Peyer's patch (tissue), 4 donors: Measurements from ENCODE around the gene HOXC6. TPM values are rescaled to one million over a fixed set of nuclear protein-coding genes. Genes with fewer than 3 reads are reported as not detected.

Experiments
- DNase-seq, 3 donors: peaks; one replicate each; pipeline ENCODE4 v3.0.0-alpha.2; 2017 to 2019
- H3K27ac ChIP-seq, 4 donors: fragments of 200-600 bp; sonication (generic); one replicate each; pipeline ENCODE4 v1.5.1; 2016 to 2019
- H3K27me3 ChIP-seq, 2 donors: fragments of 200-600 bp; sonication (generic); one replicate each; pipeline ENCODE4 v1.5.1; 2019
- H3K36me3 ChIP-seq, 3 donors: fragments of 200-600 bp; sonication (generic); one replicate each; pipeline ENCODE4 v1.5.1; 2016 to 2019
- H3K4me1 ChIP-seq, 4 donors: fragments of 200-600 bp; sonication (generic); one replicate each; pipeline ENCODE4 v1.5.1; 2016 to 2019
- H3K4me3 ChIP-seq, 4 donors: fragments of 200-600 bp; sonication (generic); 1 replicate in 3 of 4; 2 replicates in 1 of 4; pipeline ENCODE4 v1.5.1; 2016 to 2019; ENCODE audit warnings: mild to moderate bottlenecking in 1 of 4
- H3K9me3 ChIP-seq, 4 donors: fragments of 200-600 bp; sonication (generic); one replicate each; pipeline ENCODE4 v1.5.1; 2016 to 2019; ENCODE audit warnings: mild to moderate bottlenecking in 1 of 4
- CTCF ChIP-seq, 6 experiments: fragments of 450-650 bp in 4 of 6; fragments of 200-600 bp in 2 of 6; sonication (generic) in 1 of 6; IDR thresholded peaks; one replicate each; pipeline ENCODE4 v1.5.1; 2017 to 2019; ENCODE audit warnings: antibody characterized with exemption in 6 of 6, mild to moderate bottlenecking in 3 of 6, moderate library complexity in 1 of 6
- POLR2A ChIP-seq, 2 donors: fragments of 450-650 bp; IDR thresholded peaks; one replicate each; pipeline ENCODE4 v1.5.1; 2017; ENCODE audit warnings: antibody characterized with exemption in 2 of 2, mild to moderate bottlenecking in 2 of 2, moderate library complexity in 2 of 2
- total RNA-seq, 4 donors: library from RNA; depleted of rRNA; stranded (reverse); fragments of >200 nt; gene quantifications; one replicate each; pipeline ENCODE4 v1.1.0, GENCODE V29; 2016

HOXC6 gene
- total RNA-seq, 4 donors from 2014 or later: 0.70 to 1.7 (median 1.3) TPM

GRCh38 chr12:53993162-53994008 is 34.9 kb upstream of the HOXC6 start:
- peaks cover 0 to 64% of the 10 kb centered on the region in 2 donors for H3K27me3 ChIP-seq
- DNase-seq: no peak

GRCh38 chr12:53994009-53994263 is 34.3 kb upstream of the HOXC6 start:
- H3K27me3 ChIP-seq: peaks cover 0 to 62% of the 10 kb centered on the region in 2 donors
- H3K4me3 ChIP-seq: peak overlapping the region in 3 of 4 donors; percentile 41 to 56 (median 48)
- no peak for TF ChIP-seq CTCF (IDR thresholded peaks at IDR 0.05)
- no peak for TF ChIP-seq POLR2A (IDR thresholded peaks at IDR 0.05)
- H3K36me3 ChIP-seq: no peaks in the 10 kb centered on the region
- peak overlapping the region in 3 of 4 donors; percentile 21 to 83 (median 64) for H3K27ac ChIP-seq
- DNase-seq: no peak
- H3K9me3 ChIP-seq: peaks cover 0 to 5% (median 0%) of the 10 kb centered on the region in 4 donors
- H3K4me1 ChIP-seq: peaks cover 4 to 47% (median 20%) of the 10 kb centered on the region in 4 donors

More at GRCh38 chr12:53993162-53994008, 34.9 kb upstream of the HOXC6 start:
- peaks cover 0 to 5% (median 0%) of the 10 kb centered on the region in 4 donors for H3K9me3 ChIP-seq
- H3K4me1 ChIP-seq: peaks cover 4 to 49% (median 20%) of the 10 kb centered on the region in 4 donors
- H3K27ac ChIP-seq: peak overlapping the region in 2 of 4 donors; percentile 64 to 83
- no peak overlapping the region for H3K4me3 ChIP-seq
- H3K36me3 ChIP-seq: no peaks in the 10 kb centered on the region
- TF ChIP-seq POLR2A (IDR thresholded peaks at IDR 0.05) (no peak), CTCF (IDR thresholded peaks at IDR 0.05) (no peak)

GRCh38 chr12:53994264-53995001 is 33.8 kb upstream of the HOXC6 start:
- no peak for TF ChIP-seq POLR2A (IDR thresholded peaks at IDR 0.05)
- no peak for TF ChIP-seq CTCF (IDR thresholded peaks at IDR 0.05)
- Histone ChIP-seq H3K4me3 (peak overlapping the region; percentile 7 to 56 (median 44)), H3K27ac (peak overlapping the region; percentile 64 to 83 (median 68)), H3K9me3 (peaks cover 0 to 5% (median 0%) of the 10 kb centered on the region in 4 donors), H3K36me3 (no peaks in the 10 kb centered on the region), H3K27me3 (peaks cover 0 to 62% of the 10 kb centered on the region in 2 donors), H3K4me1 (peaks cover 4 to 44% (median 20%) of the 10 kb centered on the region in 4 donors)
- peak in 2 of 3 donors; percentile 54 to 64 for DNase-seq

- TF ChIP-seq POLR2A (IDR thresholded peaks at IDR 0.05) (no peak), CTCF (IDR thresholded peaks at IDR 0.05) (no peak)
- Histone ChIP-seq H3K4me1 (peaks cover 4 to 42% (median 18%) of the 10 kb centered on the region in 4 donors), H3K9me3 (peaks cover 0 to 5% (median 0%) of the 10 kb centered on the region in 4 donors), H3K27ac (peak overlapping the region; percentile 64 to 83 (median 68)), H3K36me3 (no peaks in the 10 kb centered on the region), H3K27me3 (peaks cover 0 to 63% of the 10 kb centered on the region in 2 donors), H3K4me3 (peak overlapping the region; percentile 7 to 56 (median 51))
- DNase-seq: no peak
Measured at GRCh38 chr12:53995002-53995377, 33.2 kb upstream of the HOXC6 start.

GRCh38 chr12:53995378-53996239 is 32.6 kb upstream of the HOXC6 start:
- Histone ChIP-seq H3K4me1 (peaks cover 4 to 42% (median 18%) of the 10 kb centered on the region in 4 donors), H3K4me3 (peak overlapping the region; percentile 40 to 56 (median 51)), H3K36me3 (no peaks in the 10 kb centered on the region), H3K9me3 (peaks cover 0 to 5% (median 0%) of the 10 kb centered on the region in 4 donors), H3K27me3 (peaks cover 0 to 66% of the 10 kb centered on the region in 2 donors), H3K27ac (peak overlapping the region; percentile 64 to 83 (median 68))
- no peak for TF ChIP-seq CTCF (IDR thresholded peaks at IDR 0.05)
- no peak for TF ChIP-seq POLR2A (IDR thresholded peaks at IDR 0.05)
- DNase-seq: peak in 1 of 3 donors; percentile 62
